SK-N-SH (cell line): ENCODE results near the gene SLC2A13. TPM values are rescaled to one million over a fixed set of nuclear protein-coding genes. Genes with fewer than 3 reads are reported as not detected.

Experiments
- CTCF ChIA-PET: fragments of 300-600, 350-600 bp; formaldehyde crosslinking; extraction: SDS; loops from one replicate; lab custom pipeline; 2021; lab: Yijun Ruan, JAX
- POLR2A ChIA-PET: fragments of 350-600 bp; sonication (Branson Sonifier 250); formaldehyde crosslinking; extraction: SDS; loops from one replicate; lab custom pipeline; 2020; ENCODE audit warnings: antibody characterized with exemption, inconsistent platforms; lab: Yijun Ruan, JAX
- DNase-seq: peaks from one replicate; pipeline ENCODE4 v3.0.0; 2012
- H2AFZ ChIP-seq: fragments of 200-600 bp; sonication (generic); 2 replicates; pipeline ENCODE4 v1.8.1; 2016; ENCODE audit warnings: antibody characterized with exemption, mild to moderate bottlenecking, low read depth
- H3F3A ChIP-seq: fragments of 200-600 bp; sonication (generic); replicated peaks from 2 replicates; pipeline ENCODE3; 2016; ENCODE audit warnings: antibody characterized with exemption, mild to moderate bottlenecking; ENCODE audit not compliant: insufficient read depth
- H3K27ac ChIP-seq, 2 experiments: fragments of 200-500 bp in 1 of 2; fragments of 200-600 bp in 1 of 2; sonication (Bioruptor generic) in 1 of 2; sonication (generic), shearing (Covaris generic) in 1 of 2; 2 replicates each; pipeline versions ENCODE4 v1.5.1 to v1.6.1; 2014 to 2016; ENCODE audit warnings: low read depth in 2 of 2, inconsistent platforms in 1 of 2, low read length in 1 of 2, mild to moderate bottlenecking in 1 of 2, mixed read lengths in 1 of 2
- H3K27me3 ChIP-seq: fragments of 200-600 bp; sonication (generic), shearing (Covaris generic); 2 replicates; pipeline ENCODE4 v1.6.1; 2016; ENCODE audit warnings: mixed run types; ENCODE audit not compliant: insufficient read depth
- H3K36me3 ChIP-seq, 2 experiments: fragments of 200-500 bp in 1 of 2; fragments of 200-600 bp in 1 of 2; sonication (Bioruptor generic) in 1 of 2; sonication (generic) in 1 of 2; replicated peaks in 1 of 2; 2 replicates each; pipeline versions ENCODE3 to v1.5.1; 2014 to 2016; ENCODE audit warnings: low read length in 1 of 2, mild to moderate bottlenecking in 1 of 2; ENCODE audit not compliant: insufficient read depth in 2 of 2, control insufficient read depth in 1 of 2
- H3K4me1 ChIP-seq, 2 experiments: fragments of 200-500 bp in 1 of 2; fragments of 200-600 bp in 1 of 2; sonication (Bioruptor generic) in 1 of 2; sonication (generic), shearing (Covaris generic) in 1 of 2; 2 replicates each; pipeline versions ENCODE4 v1.5.1 to v1.6.1; 2014 to 2016; ENCODE audit warnings: low read depth in 1 of 2, low read length in 1 of 2, mixed run types in 1 of 2; ENCODE audit not compliant: insufficient read depth in 2 of 2, control insufficient read depth in 1 of 2
- H3K4me2 ChIP-seq: fragments of 200-600 bp; sonication (generic), shearing (Covaris generic); 2 replicates; pipeline ENCODE4 v1.6.1; 2017; ENCODE audit warnings: mixed run types
- H3K4me3 ChIP-seq, 2 experiments: fragments of 200-500 bp in 1 of 2; fragments of 200-600 bp in 1 of 2; sonication (Bioruptor generic) in 1 of 2; sonication (generic), shearing (Covaris generic) in 1 of 2; 2 replicates each; pipeline versions ENCODE4 v1.5.1 to v1.8.1; 2014 to 2016; ENCODE audit warnings: low read depth in 2 of 2, inconsistent platforms in 1 of 2, low read length in 1 of 2, mild to moderate bottlenecking in 1 of 2, mixed read lengths in 1 of 2, moderate library complexity in 1 of 2
- H3K79me2 ChIP-seq: fragments of 200-600 bp; sonication (generic); 2 replicates; pipeline ENCODE4 v1.8.1; 2017; ENCODE audit warnings: mild to moderate bottlenecking; ENCODE audit not compliant: insufficient read depth
- H3K9ac ChIP-seq: fragments of 200-600 bp; sonication (generic); 2 replicates; pipeline ENCODE4 v1.6.1; 2017; ENCODE audit warnings: mixed run types
- H3K9me2 ChIP-seq: fragments of 200-600 bp; sonication (generic); 2 replicates; pipeline ENCODE4 v1.6.1; 2017; ENCODE audit warnings: mixed run types
- H3K9me3 ChIP-seq: fragments of 200-600 bp; sonication (generic); 2 replicates; pipeline ENCODE4 v1.6.1; 2017; ENCODE audit warnings: mixed run types, mild to moderate bottlenecking, moderate library complexity
- H4K20me1 ChIP-seq: fragments of 200-600 bp; sonication (generic); 2 replicates; pipeline ENCODE4 v1.6.1; 2017; ENCODE audit warnings: mild to moderate bottlenecking, mixed run types; ENCODE audit not compliant: insufficient read depth
- CHD2 ChIP-seq: fragments of 150-350 bp; IDR thresholded peaks from 2 replicates; pipeline ENCODE4 v1.6.1; 2018; ENCODE audit warnings: low read length; ENCODE audit not compliant: partially characterized antibody
- ELF1 ChIP-seq: IDR thresholded peaks from 2 replicates; pipeline ENCODE4 v1.4.0; 2012
- EZH2phosphoT487 ChIP-seq: fragments of 200-600 bp; sonication (generic); IDR thresholded peaks from 2 replicates; pipeline ENCODE4 v1.6.1; 2017; ENCODE audit warnings: low read depth, mixed run types, mild to moderate bottlenecking, antibody characterized with exemption, moderate library complexity, borderline replicate concordance
- FOSL2 ChIP-seq: IDR thresholded peaks from 2 replicates; pipeline ENCODE4 v1.4.0; 2012; ENCODE audit warnings: low read depth, mild to moderate bottlenecking, moderate library complexity, borderline replicate concordance
- FOXM1 ChIP-seq: IDR thresholded peaks from 2 replicates; pipeline ENCODE4 v1.4.0; 2012; ENCODE audit warnings: low read depth, mild to moderate bottlenecking
- JUND ChIP-seq: IDR thresholded peaks from 2 replicates; pipeline ENCODE4 v1.4.0; 2012
- MXI1 ChIP-seq: IDR thresholded peaks from 2 replicates; pipeline ENCODE4 v1.6.1; 2012; ENCODE audit warnings: mild to moderate bottlenecking, low read depth, low read length, improper control_type of control experiment
- NFIC ChIP-seq: IDR thresholded peaks from 2 replicates; pipeline ENCODE4 v1.4.0; 2012; ENCODE audit warnings: borderline replicate concordance
- POLR2AphosphoS5 ChIP-seq: IDR thresholded peaks from 2 replicates; pipeline ENCODE4 v1.6.1; 2012; ENCODE audit warnings: low read depth, low read length
- RCOR1 ChIP-seq: fragments of 150-350 bp; IDR thresholded peaks from 2 replicates; pipeline ENCODE4 v1.6.1; 2017; ENCODE audit warnings: antibody characterized with exemption, low read length
- RFX5 ChIP-seq: IDR thresholded peaks from 2 replicates; pipeline ENCODE4 v1.6.1; 2012; ENCODE audit warnings: mild to moderate bottlenecking, improper control_type of control experiment, low read length
- RXRA ChIP-seq: IDR thresholded peaks from 2 replicates; pipeline ENCODE4 v1.4.0; 2012; ENCODE audit warnings: low read depth, mild to moderate bottlenecking, borderline replicate concordance
- SIN3A ChIP-seq: IDR thresholded peaks from 2 replicates; pipeline ENCODE4 v1.6.1; 2012; ENCODE audit warnings: low read depth, mild to moderate bottlenecking, low read length, moderate library complexity, borderline replicate concordance
- SMC3 ChIP-seq: IDR thresholded peaks from 2 replicates; pipeline ENCODE4 v1.6.1; 2012; ENCODE audit warnings: low read depth, low read length, improper control_type of control experiment
- TAF1 ChIP-seq: IDR thresholded peaks from 2 replicates; pipeline ENCODE4 v1.6.1; 2012; ENCODE audit warnings: low read depth, mild to moderate bottlenecking, low read length, moderate library complexity, borderline replicate concordance
- TCF12 ChIP-seq: IDR thresholded peaks from 2 replicates; pipeline ENCODE4 v1.4.0; 2012
- YY1 ChIP-seq: IDR thresholded peaks from 2 replicates; pipeline ENCODE4 v1.4.0; 2012; ENCODE audit warnings: low read depth, mild to moderate bottlenecking
- WGBS: methylation state at CpG from one replicate; pipeline ENCODE4 v1.1.6; 2017; ENCODE audit warnings: low lambda C conversion rate; 5-methylcytosine and 5-hydroxymethylcytosine counted together
- polyA plus RNA-seq, 3 experiments: library from polyadenylated mRNA; depleted of rRNA; stranded (reverse); fragments of >200 nt; gene quantifications; 2 replicates each; pipeline ENCODE4 v1.2.3, GENCODE V29; 2012
- TF ChIP-seq, protein P1 (sequence below): IDR thresholded peaks from 2 replicates; pipeline ENCODE4 v1.4.0; 2012; ENCODE audit warnings: low read depth
- TF ChIP-seq, protein P2 (sequence below): IDR thresholded peaks from 2 replicates; pipeline ENCODE4 v1.4.0; 2012; ENCODE audit warnings: low read depth, borderline replicate concordance
- TF ChIP-seq, protein P3 (sequence below): fragments of 150-350 bp; IDR thresholded peaks from 2 replicates; pipeline ENCODE4 v1.6.1; 2016; ENCODE audit warnings: mild to moderate bottlenecking, low read depth, low read length

The SLC2A13 gene
- polyA plus RNA-seq, 1 of the 3 experiments (the other 2 are of a cell fraction), result 0.21 TPM

DNA sequence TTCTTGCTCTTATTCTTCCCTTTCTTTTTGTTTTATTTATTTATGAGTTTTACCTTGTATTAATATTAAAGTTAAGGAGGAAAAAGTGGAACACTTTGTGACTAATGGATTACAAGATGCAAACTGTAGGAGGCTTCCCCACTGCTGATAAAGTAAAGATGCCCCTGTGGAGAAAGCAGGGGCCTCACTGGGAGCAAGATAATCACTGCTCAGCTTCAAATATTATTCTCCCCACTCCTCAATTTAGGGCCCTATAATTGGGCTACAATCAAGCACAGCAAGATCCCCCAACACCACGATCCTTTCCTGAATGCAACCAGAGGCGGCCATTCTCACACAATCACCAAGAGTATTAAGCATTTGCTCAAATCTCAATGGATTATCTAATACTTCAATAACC lies 149.2 kb downstream of the SLC2A13 start:
- no peaks in the 10 kb centered on the region for H3K79me2 ChIP-seq
- H2AFZ ChIP-seq, result no peak overlapping the region
- no peaks in the 10 kb centered on the region for H4K20me1 ChIP-seq
- H3K4me3 ChIP-seq, result no peak overlapping the region
- TF ChIP-seq RXRA (no peak), TCF12 (no peak), FOXM1 (no peak), FOSL2 (no peak), RFX5 (no peak), CHD2 (no peak), YY1 (no peak), EZH2phosphoT487 (no peak), ELF1 (no peak), TAF1 (no peak), SIN3A (no peak), POLR2AphosphoS5 (no peak), SMC3 (no peak), RCOR1 (no peak), JUND (no peak), MXI1 (no peak), NFIC (no peak)
- TF ChIP-seq, protein P1, sequence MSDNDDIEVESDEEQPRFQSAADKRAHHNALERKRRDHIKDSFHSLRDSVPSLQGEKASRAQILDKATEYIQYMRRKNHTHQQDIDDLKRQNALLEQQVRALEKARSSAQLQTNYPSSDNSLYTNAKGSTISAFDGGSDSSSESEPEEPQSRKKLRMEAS, result no peak
- TF ChIP-seq, protein P2, sequence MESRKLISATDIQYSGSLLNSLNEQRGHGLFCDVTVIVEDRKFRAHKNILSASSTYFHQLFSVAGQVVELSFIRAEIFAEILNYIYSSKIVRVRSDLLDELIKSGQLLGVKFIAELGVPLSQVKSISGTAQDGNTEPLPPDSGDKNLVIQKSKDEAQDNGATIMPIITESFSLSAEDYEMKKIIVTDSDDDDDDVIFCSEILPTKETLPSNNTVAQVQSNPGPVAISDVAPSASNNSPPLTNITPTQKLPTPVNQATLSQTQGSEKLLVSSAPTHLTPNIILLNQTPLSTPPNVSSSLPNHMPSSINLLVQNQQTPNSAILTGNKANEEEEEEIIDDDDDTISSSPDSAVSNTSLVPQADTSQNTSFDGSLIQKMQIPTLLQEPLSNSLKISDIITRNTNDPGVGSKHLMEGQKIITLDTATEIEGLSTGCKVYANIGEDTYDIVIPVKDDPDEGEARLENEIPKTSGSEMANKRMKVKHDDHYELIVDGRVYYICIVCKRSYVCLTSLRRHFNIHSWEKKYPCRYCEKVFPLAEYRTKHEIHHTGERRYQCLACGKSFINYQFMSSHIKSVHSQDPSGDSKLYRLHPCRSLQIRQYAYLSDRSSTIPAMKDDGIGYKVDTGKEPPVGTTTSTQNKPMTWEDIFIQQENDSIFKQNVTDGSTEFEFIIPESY, result no peak
- TF ChIP-seq, protein P3, sequence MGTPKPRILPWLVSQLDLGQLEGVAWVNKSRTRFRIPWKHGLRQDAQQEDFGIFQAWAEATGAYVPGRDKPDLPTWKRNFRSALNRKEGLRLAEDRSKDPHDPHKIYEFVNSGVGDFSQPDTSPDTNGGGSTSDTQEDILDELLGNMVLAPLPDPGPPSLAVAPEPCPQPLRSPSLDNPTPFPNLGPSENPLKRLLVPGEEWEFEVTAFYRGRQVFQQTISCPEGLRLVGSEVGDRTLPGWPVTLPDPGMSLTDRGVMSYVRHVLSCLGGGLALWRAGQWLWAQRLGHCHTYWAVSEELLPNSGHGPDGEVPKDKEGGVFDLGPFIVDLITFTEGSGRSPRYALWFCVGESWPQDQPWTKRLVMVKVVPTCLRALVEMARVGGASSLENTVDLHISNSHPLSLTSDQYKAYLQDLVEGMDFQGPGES, result no peak
- H3K36me3 ChIP-seq, result no peaks in the 10 kb centered on the region
- CTCF ChIA-PET, result interaction anchor here (0.6 to 1.7 kb wide), 3 partner anchors 19 to 192 kb away, joined by 3 to 4 read pairs (median 4); no protein-coding TSS in a partner anchor
- no peaks in the 10 kb centered on the region for H3K9me3 ChIP-seq
- no peaks in the 10 kb centered on the region for H3K4me1 ChIP-seq
- H3K9ac ChIP-seq, result no peak overlapping the region
- DNase-seq, result no peak
- no peaks in the 10 kb centered on the region for H3K27me3 ChIP-seq
- H3F3A ChIP-seq, result no peaks in the 10 kb centered on the region
- H3K9me2 ChIP-seq, result no peaks in the 10 kb centered on the region
- H3K4me2 ChIP-seq, result no peak overlapping the region
- H3K27ac ChIP-seq, result no peak overlapping the region
- POLR2A ChIA-PET, result no interaction called here
- 32% methylated on average over 2 of the region's 2 CpGs for WGBS
